Neural crest cell (in vitro differentiated cells): Measurements from ENCODE around the gene YPEL4. TPM values are rescaled to one million over a fixed set of nuclear protein-coding genes. Genes with fewer than 3 reads are reported as not detected.

Experiments
- DNase-seq: peaks from one replicate; pipeline ENCODE4 v3.0.0; 2021; ENCODE audit warnings: low read depth, mixed read lengths, low spot score
- H3K27ac Mint-ChIP-seq: one replicate; pipeline ENCODE4 v1.8.0; 2021; ENCODE audit warnings: mild to moderate bottlenecking, mixed read lengths; ENCODE audit not compliant: unreplicated experiment
- H3K27me3 Mint-ChIP-seq: 2 replicates; pipeline ENCODE4 v1.8.0; 2021; ENCODE audit warnings: low read depth, mild to moderate bottlenecking, mixed read lengths
- H3K36me3 Mint-ChIP-seq: 2 replicates; pipeline ENCODE4 v1.8.0; 2021; ENCODE audit warnings: low read depth, mild to moderate bottlenecking, mixed read lengths
- H3K4me1 Mint-ChIP-seq: 2 replicates; pipeline ENCODE4 v1.8.0; 2021; ENCODE audit warnings: mixed read lengths
- H3K4me3 Mint-ChIP-seq: one replicate; pipeline ENCODE4 v1.8.0; 2021; ENCODE audit warnings: mild to moderate bottlenecking, mixed read lengths
- H3K9me3 Mint-ChIP-seq: 2 replicates; pipeline ENCODE4 v1.8.0; 2021; ENCODE audit warnings: mixed read lengths
- CTCF ChIP-seq: fragments of 200-600 bp; sonication (generic); conservative IDR thresholded peaks from 2 replicates; pipeline ENCODE4 v1.5.0; 2021; ENCODE audit warnings: antibody characterized with exemption, mild to moderate bottlenecking
- total RNA-seq: library from RNA; stranded (reverse); gene quantifications from 2 replicates; pipeline ENCODE4 v1.2.1, GENCODE V29; 2021

The YPEL4 gene
- total RNA-seq, 1 donor from 2014 or later, result 0.37 TPM

GRCh38 chr11:57615308-57615707, 34.4 kb downstream of the YPEL4 start:
- Mint-ChIP-seq H3K9me3 (peaks cover 2% of the 10 kb centered on the region), H3K36me3 (peaks cover 2% of the 10 kb centered on the region), H3K27me3 (no peaks in the 10 kb centered on the region), H3K4me1 (peaks cover 3% of the 10 kb centered on the region), H3K27ac (no peak overlapping the region), H3K4me3 (no peak overlapping the region)
- DNase-seq, result no peak
- no peak for TF ChIP-seq CTCF

GRCh38 chr11:57614234-57614772, 35.4 kb downstream of the YPEL4 start:
- H3K27me3 Mint-ChIP-seq, result no peaks in the 10 kb centered on the region
- TF ChIP-seq CTCF, result no peak
- no peak overlapping the region for H3K4me3 Mint-ChIP-seq
- peaks cover 3% of the 10 kb centered on the region for H3K4me1 Mint-ChIP-seq
- H3K9me3 Mint-ChIP-seq, result peaks cover 2% of the 10 kb centered on the region
- H3K27ac Mint-ChIP-seq, result no peak overlapping the region
- no peak for DNase-seq
- peaks cover 2% of the 10 kb centered on the region for H3K36me3 Mint-ChIP-seq

GRCh38 chr11:57610170-57610569, 39.5 kb downstream of the YPEL4 start:
- no peak overlapping the region for H3K27ac Mint-ChIP-seq
- H3K9me3 Mint-ChIP-seq, result no peaks in the 10 kb centered on the region
- no peak overlapping the region for H3K4me3 Mint-ChIP-seq
- H3K27me3 Mint-ChIP-seq, result no peaks in the 10 kb centered on the region
- H3K36me3 Mint-ChIP-seq, result peaks cover 3% of the 10 kb centered on the region
- no peak for DNase-seq
- peaks cover 3% of the 10 kb centered on the region for H3K4me1 Mint-ChIP-seq
- no peak for TF ChIP-seq CTCF

GRCh38 chr11:57605028-57605420, 44.7 kb downstream of the YPEL4 start:
- H3K36me3 Mint-ChIP-seq, result peaks cover 3% of the 10 kb centered on the region

GRCh38 chr11:57604296-57605027, 45.2 kb downstream of the YPEL4 start:
- Mint-ChIP-seq H3K36me3 (peaks cover 3% of the 10 kb centered on the region), H3K9me3 (no peaks in the 10 kb centered on the region)
- no peak for DNase-seq

More at GRCh38 chr11:57605028-57605420, 44.7 kb downstream of the YPEL4 start:
- Mint-ChIP-seq H3K4me1 (peaks cover 8% of the 10 kb centered on the region), H3K4me3 (no peak overlapping the region), H3K27ac (no peak overlapping the region), H3K9me3 (no peaks in the 10 kb centered on the region), H3K27me3 (no peaks in the 10 kb centered on the region)
- TF ChIP-seq CTCF, result no peak
- no peak for DNase-seq

More at GRCh38 chr11:57604296-57605027, 45.2 kb downstream of the YPEL4 start:
- Mint-ChIP-seq H3K27ac (no peak overlapping the region), H3K4me1 (peaks cover 12% of the 10 kb centered on the region), H3K27me3 (no peaks in the 10 kb centered on the region), H3K4me3 (no peak overlapping the region)
- TF ChIP-seq CTCF, result no peak
